HG02571 (cell line): ENCODE data around the gene GRIN3B.
A peak's percentile ranks its signal among the peaks of the same experiment; 100 is the strongest.

Experiments used
- ATAC-seq: cut with Tn5 transposase; IDR thresholded peaks from one replicate; pipeline ENCODE4 v1.9.1; 2021; ENCODE audit warnings: mild to moderate bottlenecking, moderate library complexity; ENCODE audit not compliant: unreplicated experiment

The GRIN3B gene

GRCh38 chr19:964116-964520 is 36.1 kb upstream of the GRIN3B start:
- no peak for ATAC-seq

GRCh38 chr19:964761-965694 is 35.2 kb upstream of the GRIN3B start:
- ATAC-seq: no peak

- ATAC-seq: no peak
These were observed 33.6 kb upstream of the GRIN3B start for GRCh38 chr19:966485-967088.

- ATAC-seq: no peak
These were observed 29.5 kb upstream of the GRIN3B start for GRCh38 chr19:970695-971094.

GRCh38 chr19:971795-972194 is 28.4 kb upstream of the GRIN3B start:
- ATAC-seq: no peak

- no peak for ATAC-seq
These were observed 27.9 kb upstream of the GRIN3B start for GRCh38 chr19:972281-972680.

- ATAC-seq: no peak
These were observed 26.3 kb upstream of the GRIN3B start for GRCh38 chr19:973726-974563.

- ATAC-seq: no peak
These were observed 25.5 kb upstream of the GRIN3B start for GRCh38 chr19:974564-975257.

- no peak for ATAC-seq
These were observed 23.7 kb upstream of the GRIN3B start for GRCh38 chr19:976476-976875.

- ATAC-seq: no peak
These were observed 23.2 kb upstream of the GRIN3B start for GRCh38 chr19:977058-977464.

- ATAC-seq: no peak
These were observed 20.9 kb upstream of the GRIN3B start for GRCh38 chr19:979318-979741.

GRCh38 chr19:980133-980998 is 19.9 kb upstream of the GRIN3B start:
- no peak for ATAC-seq

GRCh38 chr19:982567-983170 is 17.6 kb upstream of the GRIN3B start:
- ATAC-seq: no peak

- ATAC-seq: peak; percentile 66
These were observed 15.9 kb upstream of the GRIN3B start, which contains the start of gene WDR18 for GRCh38 chr19:984165-984967. Gene WDR18, plus strand, starts transcription at chr19:984345. Its CDS starts 9 bp downstream, at chr19:984354.

- ATAC-seq: no peak
These were observed 14.1 kb upstream of the GRIN3B start for GRCh38 chr19:986083-986482.

GRCh38 chr19:988081-988480 is 12.1 kb upstream of the GRIN3B start:
- ATAC-seq: no peak

GRCh38 chr19:988510-988909 is 11.7 kb upstream of the GRIN3B start:
- no peak for ATAC-seq

- no peak for ATAC-seq
These were observed 10.7 kb upstream of the GRIN3B start for GRCh38 chr19:989381-990081.
